GM12874 (cell line): Measurements from ENCODE around the gene FAM117B.

Experiments used
- TF ChIP-seq, protein P1 (sequence below): IDR thresholded peaks from 2 replicates; pipeline ENCODE4 v1.5.1; 2011; ENCODE audit warnings: low read depth, mild to moderate bottlenecking, control low read depth, low read length, moderate library complexity; ENCODE audit not compliant: insufficient read depth

The FAM117B gene

DNA sequence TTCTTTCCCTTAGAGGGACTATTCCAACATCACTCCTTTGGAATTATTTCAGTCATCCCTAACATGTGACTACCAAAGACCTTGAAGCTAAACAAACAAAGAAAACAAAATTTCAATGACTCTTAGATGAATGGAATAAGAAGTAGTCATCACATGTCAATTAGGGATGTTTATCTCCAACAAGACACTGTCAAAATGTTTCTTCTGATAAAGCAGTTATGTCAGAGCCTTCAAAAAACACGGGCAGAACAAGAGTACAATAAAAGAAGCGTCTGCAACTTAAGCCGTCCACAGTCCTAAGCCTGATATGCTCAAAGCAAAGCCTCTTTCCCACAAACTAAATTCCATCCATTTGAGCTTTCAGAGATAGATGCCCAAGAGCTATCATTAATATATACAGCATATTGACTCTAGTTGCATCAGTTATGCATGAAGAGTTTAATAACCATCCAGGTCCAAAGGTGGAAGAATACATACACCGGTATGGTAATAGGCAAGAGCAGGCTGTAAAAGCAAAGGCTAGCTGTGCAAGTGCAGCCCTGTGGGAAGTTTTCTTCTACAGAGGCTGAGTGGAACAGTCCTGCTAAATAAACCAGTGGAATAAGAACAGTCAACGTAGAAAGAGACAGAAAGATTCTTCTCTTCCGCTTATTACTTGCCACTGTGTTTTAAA is 138.7 kb downstream of the FAM117B start:
- TF ChIP-seq, protein P1, sequence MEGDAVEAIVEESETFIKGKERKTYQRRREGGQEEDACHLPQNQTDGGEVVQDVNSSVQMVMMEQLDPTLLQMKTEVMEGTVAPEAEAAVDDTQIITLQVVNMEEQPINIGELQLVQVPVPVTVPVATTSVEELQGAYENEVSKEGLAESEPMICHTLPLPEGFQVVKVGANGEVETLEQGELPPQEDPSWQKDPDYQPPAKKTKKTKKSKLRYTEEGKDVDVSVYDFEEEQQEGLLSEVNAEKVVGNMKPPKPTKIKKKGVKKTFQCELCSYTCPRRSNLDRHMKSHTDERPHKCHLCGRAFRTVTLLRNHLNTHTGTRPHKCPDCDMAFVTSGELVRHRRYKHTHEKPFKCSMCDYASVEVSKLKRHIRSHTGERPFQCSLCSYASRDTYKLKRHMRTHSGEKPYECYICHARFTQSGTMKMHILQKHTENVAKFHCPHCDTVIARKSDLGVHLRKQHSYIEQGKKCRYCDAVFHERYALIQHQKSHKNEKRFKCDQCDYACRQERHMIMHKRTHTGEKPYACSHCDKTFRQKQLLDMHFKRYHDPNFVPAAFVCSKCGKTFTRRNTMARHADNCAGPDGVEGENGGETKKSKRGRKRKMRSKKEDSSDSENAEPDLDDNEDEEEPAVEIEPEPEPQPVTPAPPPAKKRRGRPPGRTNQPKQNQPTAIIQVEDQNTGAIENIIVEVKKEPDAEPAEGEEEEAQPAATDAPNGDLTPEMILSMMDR: no peak

DNA sequence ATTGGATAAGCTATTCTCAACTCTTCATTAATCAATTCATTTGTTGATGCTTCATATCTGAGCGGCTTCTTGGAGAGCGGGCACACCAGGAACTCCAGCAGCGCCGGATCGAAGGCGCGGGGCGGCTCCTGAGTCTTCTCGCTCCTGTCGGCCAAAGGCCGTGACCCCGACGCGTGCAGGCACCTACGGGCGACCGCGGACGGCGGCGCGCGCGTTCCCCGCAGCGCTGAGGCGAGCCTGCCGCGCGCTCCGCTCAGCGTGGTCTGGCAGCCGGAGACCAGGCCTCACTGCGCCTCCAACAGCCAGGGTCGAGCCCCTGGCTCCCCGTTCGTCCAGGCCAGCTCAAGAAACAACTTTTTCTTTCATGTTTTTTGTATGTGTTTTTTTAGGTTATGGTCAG is 139.3 kb downstream of the FAM117B start:
- TF ChIP-seq, protein P1: no peak

DNA sequence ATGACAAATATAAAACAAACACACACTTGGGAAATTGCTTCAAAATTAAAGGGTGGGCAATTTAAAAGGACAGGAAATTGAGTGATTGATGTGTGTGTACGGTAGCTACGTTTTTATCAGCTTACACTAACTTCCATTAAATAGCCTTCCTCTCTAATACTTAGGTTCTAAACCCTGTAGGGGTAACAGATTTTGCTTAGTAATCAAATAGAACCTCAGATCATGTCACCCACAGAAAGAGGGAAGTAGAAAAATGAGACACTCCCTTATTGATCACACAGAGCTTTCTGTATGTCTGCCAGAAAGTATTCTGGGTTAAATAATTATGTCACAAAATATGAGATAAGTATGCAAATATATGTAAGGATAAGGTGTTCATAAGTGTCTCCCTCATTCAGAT is 143.4 kb downstream of the FAM117B start:
- TF ChIP-seq, protein P1: no peak

DNA sequence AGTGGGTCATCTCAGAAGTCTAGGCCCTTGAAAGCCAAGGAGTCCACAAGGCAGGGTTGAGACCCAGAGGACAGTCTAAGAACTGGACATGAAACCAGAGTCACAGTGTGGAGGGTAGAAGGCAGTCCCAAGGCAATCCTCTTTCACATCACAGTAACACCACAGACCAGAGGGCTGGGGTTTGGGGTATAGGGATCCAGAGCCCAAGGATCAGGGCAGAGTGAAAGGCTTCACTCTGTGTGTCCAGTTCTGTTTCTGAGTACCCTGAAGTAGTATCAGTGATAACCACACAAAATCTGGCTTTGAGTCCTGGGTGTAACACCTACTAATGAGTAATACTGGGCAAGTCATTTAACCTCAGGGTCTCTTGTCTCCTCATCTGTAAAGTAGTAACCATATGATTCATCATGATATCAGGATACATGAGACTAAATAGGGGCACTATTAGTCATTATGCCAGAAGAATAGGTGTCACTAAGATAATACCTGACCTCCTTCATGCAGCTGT is 145.8 kb downstream of the FAM117B start:
- TF ChIP-seq, protein P1: no peak

DNA sequence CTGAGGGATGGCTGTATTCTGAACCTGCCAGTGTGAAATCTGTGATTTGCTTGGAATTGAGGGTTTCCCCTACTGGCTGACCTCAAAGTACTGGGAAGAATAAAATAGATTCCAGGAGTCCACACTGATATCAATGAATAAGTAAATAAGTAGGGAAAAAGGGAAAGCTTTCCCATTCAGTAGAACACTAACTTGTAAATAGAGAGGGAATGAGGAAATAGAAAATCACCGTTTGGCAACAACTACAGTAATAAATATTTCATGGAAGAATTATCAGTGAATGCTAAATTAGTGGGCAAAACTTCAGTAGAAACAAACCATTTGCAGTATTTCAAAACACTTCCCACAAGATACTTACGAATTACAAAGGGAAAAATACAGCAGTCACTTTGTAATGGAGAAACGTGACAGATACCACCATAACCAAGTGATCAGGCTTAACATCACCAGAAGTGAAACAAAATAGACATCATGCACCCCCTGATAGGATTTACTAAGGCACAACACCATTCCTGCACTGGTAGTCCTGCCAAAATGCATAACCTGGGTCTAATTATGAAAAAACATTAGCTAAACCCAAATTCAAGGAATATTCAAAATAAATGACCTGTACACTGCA is 148.3 kb downstream of the FAM117B start:
- TF ChIP-seq, protein P1: no peak

DNA sequence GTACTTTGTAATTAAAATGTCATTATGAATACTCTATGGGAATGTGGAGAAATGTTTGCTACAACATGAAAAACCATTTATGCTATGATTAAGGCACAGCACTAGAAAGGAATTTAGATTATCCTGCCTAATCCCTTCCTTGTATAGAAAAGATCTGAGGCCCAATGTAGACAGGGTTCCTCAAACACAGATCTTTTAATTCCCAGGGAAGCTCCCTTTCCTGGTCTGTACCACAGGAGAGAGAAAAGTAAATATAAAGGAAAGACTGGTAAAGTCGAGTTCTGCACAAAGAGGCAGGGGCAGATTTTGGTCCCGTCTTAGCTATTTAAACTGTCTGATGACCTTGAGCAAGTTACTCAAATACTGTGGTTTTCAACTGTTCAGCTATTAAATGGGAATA is 152.1 kb downstream of the FAM117B start:
- TF ChIP-seq, protein P1: no peak

DNA sequence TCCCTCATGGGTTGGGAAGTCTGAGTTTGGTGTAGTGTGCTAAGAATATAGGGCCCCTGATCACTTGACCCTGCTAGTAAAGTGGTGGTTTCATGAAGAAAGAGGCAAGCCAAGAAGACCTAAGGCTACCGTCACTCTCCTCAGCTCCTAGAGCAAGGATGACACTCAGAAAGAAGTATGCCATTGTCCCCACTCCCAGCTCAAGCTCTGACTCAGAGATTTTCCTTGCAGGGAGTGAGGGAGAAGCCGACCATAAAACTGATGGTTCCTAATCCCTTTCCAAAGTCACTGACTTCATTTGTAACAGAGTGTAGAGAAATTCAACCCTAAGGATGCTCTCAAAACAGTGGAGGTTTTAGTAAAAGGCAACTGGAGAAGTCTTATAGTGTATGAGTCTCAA is 155.9 kb downstream of the FAM117B start:
- TF ChIP-seq, protein P1: no peak
